ENCODE measurements around the gene SLC38A5.

Gene SLC38A5

DNA sequence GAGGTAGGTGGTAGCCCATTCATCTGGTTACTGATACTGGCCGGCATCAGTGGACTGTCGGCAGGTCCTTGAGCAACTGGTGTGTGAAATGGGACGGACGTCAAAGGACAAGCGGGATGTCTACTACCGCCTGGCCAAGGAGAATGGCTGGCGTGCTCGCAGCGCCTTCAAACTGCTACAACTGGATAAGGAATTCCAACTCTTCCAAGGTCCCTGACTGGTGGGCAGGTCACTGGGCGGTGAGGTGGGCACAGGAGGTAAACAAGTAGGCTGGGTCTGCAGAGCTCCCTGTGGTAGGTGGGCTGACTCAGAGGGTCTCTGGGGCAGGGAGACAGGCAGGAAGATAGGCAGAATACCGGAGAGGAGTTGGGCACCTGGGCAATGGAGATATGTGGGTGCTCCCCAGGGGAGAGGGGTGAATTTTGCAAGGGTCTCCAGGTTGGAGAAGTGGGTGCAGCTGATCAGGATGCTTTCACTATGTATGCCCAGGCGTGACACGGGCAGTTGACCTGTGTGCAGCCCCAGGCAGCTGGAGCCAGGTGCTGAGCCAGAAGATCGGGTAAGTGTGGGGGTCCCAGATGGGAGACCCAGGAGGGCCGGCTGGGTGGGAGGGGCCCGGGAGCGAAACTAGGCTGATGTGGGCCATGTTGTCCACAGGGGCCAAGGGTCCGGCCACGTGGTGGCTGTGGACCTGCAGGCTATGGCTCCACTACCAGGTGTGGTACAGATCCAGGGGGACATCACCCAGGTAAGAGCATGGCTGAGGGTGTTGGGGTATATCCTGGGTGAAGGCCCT is 8.1 kb upstream of the SLC38A5 start:
- POLR2A ChIA-PET = no interaction called here
- TF ChIP-seq HDGF (IDR thresholded peaks at IDR 0.05; ENCODE audit: borderline replicate concordance) (no peak), L3MBTL2 (conservative IDR thresholded peaks at IDR 0.05) (no peak), FOXM1 (IDR thresholded peaks at IDR 0.05; ENCODE audit: borderline replicate concordance) (no peak), SUZ12 (IDR thresholded peaks at IDR 0.05) (no peak), LEF1 (IDR thresholded peaks at IDR 0.05; ENCODE audit: borderline replicate concordance) (no peak), NFRKB (IDR thresholded peaks at IDR 0.05) (no peak), FOXA1 (IDR thresholded peaks at IDR 0.05) (no peak), ZNF384 (IDR thresholded peaks at IDR 0.05) (no peak), SP1 (IDR thresholded peaks at IDR 0.05) (no peak), BHLHE40 (IDR thresholded peaks at IDR 0.05; ENCODE audit: borderline replicate concordance) (no peak), ELF4 (IDR thresholded peaks at IDR 0.05) (no peak), ARNT (IDR thresholded peaks at IDR 0.05) (no peak), CTBP1 (IDR thresholded peaks at IDR 0.05; ENCODE audit: borderline replicate concordance) (no peak), TARDBP (IDR thresholded peaks at IDR 0.05) (no peak), FOXK2 (IDR thresholded peaks at IDR 0.05) (no peak)
- TF ChIP-seq, protein P1, sequence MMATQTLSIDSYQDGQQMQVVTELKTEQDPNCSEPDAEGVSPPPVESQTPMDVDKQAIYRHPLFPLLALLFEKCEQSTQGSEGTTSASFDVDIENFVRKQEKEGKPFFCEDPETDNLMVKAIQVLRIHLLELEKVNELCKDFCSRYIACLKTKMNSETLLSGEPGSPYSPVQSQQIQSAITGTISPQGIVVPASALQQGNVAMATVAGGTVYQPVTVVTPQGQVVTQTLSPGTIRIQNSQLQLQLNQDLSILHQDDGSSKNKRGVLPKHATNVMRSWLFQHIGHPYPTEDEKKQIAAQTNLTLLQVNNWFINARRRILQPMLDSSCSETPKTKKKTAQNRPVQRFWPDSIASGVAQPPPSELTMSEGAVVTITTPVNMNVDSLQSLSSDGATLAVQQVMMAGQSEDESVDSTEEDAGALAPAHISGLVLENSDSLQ (IDR thresholded peaks at IDR 0.05) = no peak
- no peak for DNase-seq (ENCODE audit: extremely low spot score)
- CTCF ChIA-PET = no interaction called here

DNA sequence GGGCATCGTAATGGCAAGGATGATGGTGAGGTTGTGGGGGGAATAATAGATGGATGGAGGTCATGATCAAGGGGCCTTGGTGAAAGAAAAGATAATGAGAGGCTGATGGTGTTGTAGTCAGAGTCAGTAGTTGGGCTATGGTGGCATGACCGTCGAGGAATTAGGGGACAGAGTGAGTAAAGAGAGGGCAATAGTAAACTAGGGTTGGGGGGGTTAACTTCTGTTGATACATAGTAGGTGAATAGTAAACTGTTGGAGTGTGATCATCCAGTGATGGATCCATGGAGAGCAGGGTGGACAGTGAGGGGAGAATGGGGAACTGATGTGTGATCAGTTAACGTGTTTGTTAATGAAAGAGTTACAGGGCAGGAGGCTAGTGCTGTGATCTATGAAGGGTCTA is 6.9 kb upstream of the SLC38A5 start:
- TF ChIP-seq ARNT (IDR thresholded peaks at IDR 0.05) = no peak
- no peak for TF ChIP-seq ZNF384 (IDR thresholded peaks at IDR 0.05)
- no peak for TF ChIP-seq FOXK2 (IDR thresholded peaks at IDR 0.05)
- no peak for TF ChIP-seq LEF1 (IDR thresholded peaks at IDR 0.05; ENCODE audit: borderline replicate concordance)
- TF ChIP-seq HDGF (IDR thresholded peaks at IDR 0.05; ENCODE audit: borderline replicate concordance) = no peak
- TF ChIP-seq BHLHE40 (IDR thresholded peaks at IDR 0.05; ENCODE audit: borderline replicate concordance) = no peak
- TF ChIP-seq TARDBP (IDR thresholded peaks at IDR 0.05) = no peak
- no peak for TF ChIP-seq SP1 (IDR thresholded peaks at IDR 0.05)
- TF ChIP-seq, protein P1 (IDR thresholded peaks at IDR 0.05) = no peak
- TF ChIP-seq CTBP1 (IDR thresholded peaks at IDR 0.05; ENCODE audit: borderline replicate concordance) = no peak
- no peak for TF ChIP-seq NFRKB (IDR thresholded peaks at IDR 0.05)
- TF ChIP-seq SUZ12 (IDR thresholded peaks at IDR 0.05) = no peak
- no peak for TF ChIP-seq L3MBTL2 (conservative IDR thresholded peaks at IDR 0.05)
- no peak for DNase-seq (ENCODE audit: extremely low spot score)
- ChIA-PET CTCF (no interaction called here), POLR2A (interaction anchor here (0.5 kb wide), 1 partner anchor 16 kb away, joined by 4 read pairs; no protein-coding TSS in a partner anchor)

DNA sequence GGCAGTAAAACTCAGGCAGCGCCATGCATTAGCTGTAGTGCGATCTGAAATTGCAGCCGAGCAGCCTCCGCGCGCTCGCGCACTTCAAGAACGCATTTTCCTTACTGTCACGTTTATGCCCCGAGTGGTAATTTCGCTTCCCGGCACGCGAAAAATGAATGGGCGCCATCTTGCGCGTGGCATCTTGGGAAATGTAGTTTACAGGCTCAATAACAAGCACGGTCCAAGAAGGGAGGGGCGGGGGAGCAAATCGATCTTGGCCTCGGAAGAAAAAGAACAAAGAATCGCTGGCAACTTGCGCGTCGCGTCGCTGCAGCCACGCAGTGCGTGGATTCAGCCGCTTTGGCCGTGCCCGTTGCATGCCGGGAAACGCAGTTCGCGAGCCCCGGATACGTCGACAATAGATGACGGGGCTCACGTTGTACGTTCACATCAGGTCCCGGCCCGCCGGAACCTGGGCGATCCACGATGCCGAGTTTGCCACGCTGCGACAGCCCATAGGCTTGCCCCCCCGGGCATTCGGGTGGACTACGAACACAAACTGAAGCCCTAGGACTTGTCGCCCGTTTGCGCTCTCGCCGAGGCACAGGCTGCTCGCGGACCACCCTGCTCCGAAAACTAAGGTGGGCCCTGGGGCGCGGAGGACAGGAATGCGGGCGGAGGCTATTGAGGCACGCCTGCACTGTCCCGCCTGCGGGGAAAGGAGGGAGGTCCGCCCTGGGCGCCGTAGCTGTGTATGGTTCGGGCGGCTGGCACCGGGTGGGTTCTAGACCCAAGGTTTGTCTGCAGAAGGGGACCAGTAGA is 5.9 kb upstream of the SLC38A5 start, which contains the start of gene FTSJ1:
Gene FTSJ1 (plus strand): TSS at position 426 of the 804 bp plus-strand sequence. CDS start 1,849 bp downstream, outside the sequence.
- peak; percentile 81 for DNase-seq (ENCODE audit: extremely low spot score)
- no peak for TF ChIP-seq CTBP1 (IDR thresholded peaks at IDR 0.05; ENCODE audit: borderline replicate concordance)
- TF ChIP-seq TARDBP (IDR thresholded peaks at IDR 0.05) = peak; percentile 86
- TF ChIP-seq BHLHE40 (IDR thresholded peaks at IDR 0.05; ENCODE audit: borderline replicate concordance) = no peak
- TF ChIP-seq FOXM1 (IDR thresholded peaks at IDR 0.05; ENCODE audit: borderline replicate concordance) = no peak
- TF ChIP-seq ZNF384 (IDR thresholded peaks at IDR 0.05) = no peak
- TF ChIP-seq, protein P1 (IDR thresholded peaks at IDR 0.05) = no peak
- peak; percentile 78 for TF ChIP-seq L3MBTL2 (conservative IDR thresholded peaks at IDR 0.05)
- TF ChIP-seq SUZ12 (IDR thresholded peaks at IDR 0.05) = 0 out of 2 replicates have a peak, but pooled peaks have one; percentile 32
- no peak for TF ChIP-seq LEF1 (IDR thresholded peaks at IDR 0.05; ENCODE audit: borderline replicate concordance)
- TF ChIP-seq FOXA1 (IDR thresholded peaks at IDR 0.05) = no peak
- peak; percentile 32; the same call in 1 of the 2 replicates for TF ChIP-seq ARNT (IDR thresholded peaks at IDR 0.05)
- POLR2A ChIA-PET = interaction anchor here (1.1 kb wide), 1 partner anchor 9 kb away, joined by 4 read pairs; no protein-coding TSS in a partner anchor
- CTCF ChIA-PET = no interaction called here

DNA sequence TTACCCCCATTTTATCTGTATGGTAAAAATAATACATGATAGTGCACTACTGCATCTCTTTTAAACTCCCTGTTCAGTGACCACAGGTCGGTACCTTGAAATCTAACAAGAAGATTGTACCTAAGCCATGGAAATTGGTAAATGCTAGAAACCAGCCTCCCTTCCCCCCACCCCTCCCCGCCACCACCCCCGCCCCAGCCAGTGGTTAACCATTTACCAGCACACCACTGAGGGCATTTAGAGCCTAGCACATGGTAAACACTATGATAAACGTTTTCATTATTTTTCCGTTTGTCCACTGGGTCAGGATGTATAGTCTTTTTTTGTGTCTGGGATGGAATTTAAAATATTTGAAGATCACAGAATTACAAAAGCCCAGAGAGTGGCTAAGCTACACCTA is 5.2 kb upstream of the SLC38A5 start:
- no peak for DNase-seq (ENCODE audit: extremely low spot score)
- POLR2A ChIA-PET = interaction anchor here (0.6 to 1.1 kb wide), 2 partner anchors 8 to 11 kb away, joined by 3 to 4 read pairs; no protein-coding TSS in a partner anchor
- CTCF ChIA-PET = no interaction called here
- no peak for TF ChIP-seq ELF4 (IDR thresholded peaks at IDR 0.05)
- no peak for TF ChIP-seq L3MBTL2 (conservative IDR thresholded peaks at IDR 0.05)
- TF ChIP-seq NFRKB (IDR thresholded peaks at IDR 0.05) = no peak
- TF ChIP-seq, protein P1 (IDR thresholded peaks at IDR 0.05) = no peak

DNA sequence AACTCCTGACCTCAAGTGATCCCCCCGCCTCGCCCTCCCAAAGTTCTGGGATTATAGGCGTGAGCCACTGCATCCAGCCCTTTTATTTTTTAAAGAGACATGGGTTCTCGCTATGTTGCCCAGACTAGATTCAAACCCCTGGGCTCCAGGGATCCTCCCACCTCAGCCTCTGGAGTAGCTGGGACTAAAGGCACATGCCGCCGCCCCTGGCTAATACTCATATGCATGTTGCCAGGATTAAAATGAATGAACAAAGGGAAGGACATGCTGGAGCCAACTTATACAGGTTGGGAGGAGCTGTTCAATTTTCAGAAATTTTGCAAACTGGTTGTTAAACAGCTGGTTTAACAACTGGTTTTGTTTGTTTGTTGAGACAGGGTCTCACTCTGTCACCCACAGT is 4.5 kb upstream of the SLC38A5 start:
- ChIA-PET POLR2A (interaction anchor here (1.2 kb wide), 1 partner anchor 33 kb away, joined by 3 read pairs; no protein-coding TSS in a partner anchor), CTCF (no interaction called here)
- no peak for DNase-seq (ENCODE audit: extremely low spot score)
- no peak for TF ChIP-seq SP1 (IDR thresholded peaks at IDR 0.05)
- TF ChIP-seq, protein P1 (IDR thresholded peaks at IDR 0.05) = no peak
- TF ChIP-seq BHLHE40 (IDR thresholded peaks at IDR 0.05; ENCODE audit: borderline replicate concordance) = no peak

All from HEK293T (cell line).